Measurements from ENCODE around the gene IQCC.
"Not testable (repeated sequence)": the region's sequence is repeated elsewhere in the genome, so short reads cannot be mapped to it uniquely, and the experiment has no call there.

The IQCC gene

GRCh38 chr1:32205401-32206370, at the start of gene IQCC:
TSS of gene IQCC (plus strand) at chr1:32205671. CDS start at chr1:32205682, 11 bp downstream.
- DNase-seq (ENCODE audit: low read depth, low spot score), result peak; percentile 45

- no peak for DNase-seq (ENCODE audit: low read depth, low spot score)
These were observed 46.3 kb upstream of the IQCC start for GRCh38 chr1:32159189-32159588.

DNA sequence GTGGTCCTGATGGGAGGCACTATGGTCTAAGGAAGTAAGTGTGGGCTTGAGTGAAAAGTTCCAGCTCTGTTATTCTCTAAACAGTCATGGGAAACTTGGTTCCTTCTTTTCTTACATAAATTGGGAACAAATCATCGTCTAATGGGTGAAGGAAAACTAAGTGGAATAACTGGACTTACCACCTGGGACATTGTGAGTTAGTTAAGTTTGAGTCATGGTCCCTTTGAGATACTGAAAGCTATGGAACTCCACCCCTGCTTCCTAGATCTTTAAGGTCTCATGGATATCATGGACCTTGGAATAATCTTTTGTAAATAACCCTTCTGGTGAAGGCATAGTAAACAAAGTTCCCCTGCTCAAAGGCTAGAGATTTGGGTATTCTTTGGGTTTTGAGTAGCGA, 42.1 kb upstream of the IQCC start:
- no peak for DNase-seq (ENCODE audit: low read depth, low spot score)

- not testable (repeated sequence) for DNase-seq (ENCODE audit: low read depth, low spot score)
These were observed 39.8 kb upstream of the IQCC start for GRCh38 chr1:32165633-32166032.

- DNase-seq (ENCODE audit: low read depth, low spot score), result no peak
These were observed 34.5 kb upstream of the IQCC start for GRCh38 chr1:32170991-32171390.

- no peak for DNase-seq (ENCODE audit: low read depth, low spot score)
These were observed 32.7 kb upstream of the IQCC start for GRCh38 chr1:32172621-32173245.

GRCh38 chr1:32178380-32179192, 26.9 kb upstream of the IQCC start:
- no peak for DNase-seq (ENCODE audit: low read depth, low spot score)

DNA sequence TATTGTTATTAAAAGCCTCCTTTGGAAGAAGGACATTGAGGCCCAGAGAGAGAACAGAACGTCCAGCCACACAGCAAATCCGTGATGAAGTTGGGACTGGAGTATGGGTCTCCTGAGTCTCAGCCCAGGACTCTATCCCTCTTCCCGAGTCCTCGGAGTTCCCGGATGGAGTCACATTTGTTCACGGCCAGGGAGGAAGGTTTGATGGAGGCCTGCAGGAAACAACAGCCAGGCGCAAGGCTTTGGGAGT, 26.4 kb upstream of the IQCC start:
- no peak for DNase-seq (ENCODE audit: low read depth, low spot score)

DNA sequence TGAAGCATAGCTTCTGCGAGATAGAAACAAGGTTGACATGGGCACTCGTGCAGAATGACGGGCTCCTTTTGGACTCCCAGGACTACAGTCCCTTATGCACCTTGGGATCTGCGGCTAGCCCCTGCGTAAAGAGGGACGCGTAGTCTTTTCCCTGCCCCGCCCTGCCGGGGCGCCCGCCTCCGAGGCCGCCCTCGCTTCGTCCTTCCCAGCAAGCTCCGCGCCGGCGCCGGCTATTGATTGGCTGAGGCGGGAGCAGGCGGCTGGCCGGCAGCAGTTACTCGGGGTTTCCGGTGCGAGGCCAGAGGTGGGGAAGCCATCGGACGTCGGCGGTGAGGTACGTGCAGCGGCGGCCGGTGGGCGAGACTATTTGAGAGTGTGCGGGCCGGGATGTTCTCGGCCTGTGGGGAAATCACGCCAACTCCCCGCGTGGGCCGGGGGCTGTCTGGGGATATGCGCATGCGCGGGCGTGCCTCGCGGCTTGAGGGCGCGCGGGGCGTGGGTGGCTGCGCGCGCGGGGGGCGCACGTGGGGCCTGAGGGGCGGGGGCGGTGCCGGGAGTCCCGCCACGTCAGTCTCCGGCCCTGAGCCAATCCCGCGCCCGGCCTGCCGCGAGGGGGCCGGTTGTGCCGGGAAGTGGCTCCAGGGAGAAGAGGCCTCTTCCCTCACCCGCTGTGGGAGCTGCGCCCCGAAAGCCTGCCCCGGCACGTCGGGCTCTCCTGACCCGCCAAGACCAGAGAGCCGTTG, 25.9 kb upstream of the IQCC start, which contains the start of gene TXLNA:
Gene TXLNA (plus strand): TSS at position 233 of the 743 bp plus-strand sequence. CDS start 671 bp downstream, outside the sequence.
- peak; percentile 82 for DNase-seq (ENCODE audit: low read depth, low spot score)

GRCh38 chr1:32180186-32181060, 25.0 kb upstream of the IQCC start:
- peak; percentile 12 for DNase-seq (ENCODE audit: low read depth, low spot score)

DNA sequence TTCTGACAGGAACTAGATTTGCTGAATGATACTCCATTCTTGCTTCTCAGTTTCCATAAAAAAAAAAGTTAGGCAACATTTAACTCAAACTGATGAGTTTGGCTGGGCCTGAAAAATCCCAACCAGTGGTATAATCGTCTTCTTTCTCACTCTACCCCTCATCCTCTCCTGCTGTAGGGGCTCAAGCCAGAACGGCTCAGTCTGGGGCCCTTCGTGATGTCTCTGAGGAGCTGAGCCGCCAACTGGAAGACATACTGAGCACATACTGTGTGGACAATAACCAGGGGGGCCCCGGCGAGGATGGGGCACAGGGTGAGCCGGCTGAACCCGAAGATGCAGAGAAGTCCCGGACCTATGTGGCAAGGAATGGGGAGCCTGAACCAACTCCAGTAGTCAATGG, 24.4 kb upstream of the IQCC start:
- DNase-seq (ENCODE audit: low read depth, low spot score), result no peak

- DNase-seq (ENCODE audit: low read depth, low spot score), result no peak
These were observed 23.9 kb upstream of the IQCC start for GRCh38 chr1:32181563-32181962.

GRCh38 chr1:32182060-32182459, 23.4 kb upstream of the IQCC start:
- DNase-seq (ENCODE audit: low read depth, low spot score), result no peak

- DNase-seq (ENCODE audit: low read depth, low spot score), result no peak
These were observed 20.8 kb upstream of the IQCC start for GRCh38 chr1:32184650-32185049.

- no peak for DNase-seq (ENCODE audit: low read depth, low spot score)
These were observed 19.4 kb upstream of the IQCC start for GRCh38 chr1:32186077-32186476.

DNA sequence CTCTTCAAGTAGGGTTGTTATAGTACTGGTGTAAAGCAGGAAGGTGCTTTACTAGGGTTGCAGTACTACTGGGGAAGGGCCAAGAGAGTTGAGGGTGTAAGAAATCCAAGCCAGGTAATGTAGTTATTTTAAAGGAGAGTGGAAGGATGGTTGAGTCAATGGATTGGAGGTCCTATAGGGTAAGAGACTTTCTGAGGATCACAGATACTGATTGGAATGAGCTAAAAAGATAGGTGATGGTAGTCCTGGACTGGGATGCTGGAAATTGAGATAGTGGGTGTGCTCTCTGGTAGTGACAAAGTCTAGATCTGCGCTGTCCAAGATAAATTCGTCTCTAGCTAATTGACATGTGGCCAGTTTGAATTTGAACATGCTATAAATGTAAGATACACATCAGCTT, 19.0 kb upstream of the IQCC start:
- no peak for DNase-seq (ENCODE audit: low read depth, low spot score)

GRCh38 chr1:32187850-32188249, 17.6 kb upstream of the IQCC start:
- DNase-seq (ENCODE audit: low read depth, low spot score), result no peak

GRCh38 chr1:32192220-32192948, 13.1 kb upstream of the IQCC start:
- no peak for DNase-seq (ENCODE audit: low read depth, low spot score)

DNA sequence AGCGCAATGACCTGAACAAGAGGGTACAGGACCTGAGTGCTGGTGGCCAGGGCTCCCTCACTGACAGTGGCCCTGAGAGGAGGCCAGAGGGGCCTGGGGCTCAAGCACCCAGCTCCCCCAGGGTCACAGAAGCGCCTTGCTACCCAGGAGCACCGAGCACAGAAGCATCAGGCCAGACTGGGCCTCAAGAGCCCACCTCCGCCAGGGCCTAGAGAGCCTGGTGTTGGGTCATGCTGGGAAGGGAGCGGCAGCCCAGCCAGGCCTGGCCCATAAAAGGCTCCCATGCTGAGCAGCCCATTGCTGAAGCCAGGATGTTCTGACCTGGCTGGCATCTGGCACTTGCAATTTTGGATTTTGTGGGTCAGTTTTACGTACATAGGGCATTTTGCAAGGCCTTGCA, 10.5 kb upstream of the IQCC start:
- DNase-seq (ENCODE audit: low read depth, low spot score), result no peak

GRCh38 chr1:32195531-32195930, 9.9 kb upstream of the IQCC start:
- DNase-seq (ENCODE audit: low read depth, low spot score), result no peak

Measured in smooth muscle cell of the brain vasculature (primary cell).